ENCODE measurements around the gene NUP210. TPM values are rescaled to one million over a fixed set of nuclear protein-coding genes. Genes with fewer than 3 reads are reported as not detected.
"Not testable (repeated sequence)": the region's sequence is repeated elsewhere in the genome, so short reads cannot be mapped to it uniquely, and the experiment has no call there.

Gene NUP210
- total RNA-seq, 1 donor from 2014 or later = 1.4 TPM

DNA sequence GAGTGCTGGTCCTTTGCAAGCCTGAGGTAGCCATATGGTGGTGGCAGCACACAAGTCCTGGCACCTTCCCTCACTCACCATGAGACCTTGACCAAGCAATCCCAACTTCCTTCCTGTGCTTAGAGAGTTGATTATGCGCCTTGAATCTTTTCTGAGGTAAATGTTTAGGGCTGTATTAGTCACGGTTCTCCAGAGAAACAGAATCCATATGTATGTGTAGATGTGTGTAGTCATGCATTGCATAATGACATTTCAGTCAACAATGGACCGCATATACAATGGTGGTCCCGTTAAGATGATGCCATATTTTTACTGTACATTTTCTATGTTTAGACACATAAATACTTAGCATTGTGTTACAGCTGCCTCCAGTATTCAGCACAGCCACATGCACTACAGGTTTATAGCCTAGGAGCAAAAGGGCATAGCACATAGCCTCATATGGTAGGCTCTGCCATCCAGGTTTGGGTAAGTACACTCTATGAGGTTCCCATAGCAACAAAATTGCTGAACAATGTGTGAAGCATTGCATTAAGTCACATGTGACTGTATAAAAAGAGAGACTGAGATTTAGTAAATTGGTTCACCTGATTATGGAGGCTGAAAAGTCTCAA lies 20.2 kb upstream of the NUP210 start:
- TF ChIP-seq, protein P1, sequence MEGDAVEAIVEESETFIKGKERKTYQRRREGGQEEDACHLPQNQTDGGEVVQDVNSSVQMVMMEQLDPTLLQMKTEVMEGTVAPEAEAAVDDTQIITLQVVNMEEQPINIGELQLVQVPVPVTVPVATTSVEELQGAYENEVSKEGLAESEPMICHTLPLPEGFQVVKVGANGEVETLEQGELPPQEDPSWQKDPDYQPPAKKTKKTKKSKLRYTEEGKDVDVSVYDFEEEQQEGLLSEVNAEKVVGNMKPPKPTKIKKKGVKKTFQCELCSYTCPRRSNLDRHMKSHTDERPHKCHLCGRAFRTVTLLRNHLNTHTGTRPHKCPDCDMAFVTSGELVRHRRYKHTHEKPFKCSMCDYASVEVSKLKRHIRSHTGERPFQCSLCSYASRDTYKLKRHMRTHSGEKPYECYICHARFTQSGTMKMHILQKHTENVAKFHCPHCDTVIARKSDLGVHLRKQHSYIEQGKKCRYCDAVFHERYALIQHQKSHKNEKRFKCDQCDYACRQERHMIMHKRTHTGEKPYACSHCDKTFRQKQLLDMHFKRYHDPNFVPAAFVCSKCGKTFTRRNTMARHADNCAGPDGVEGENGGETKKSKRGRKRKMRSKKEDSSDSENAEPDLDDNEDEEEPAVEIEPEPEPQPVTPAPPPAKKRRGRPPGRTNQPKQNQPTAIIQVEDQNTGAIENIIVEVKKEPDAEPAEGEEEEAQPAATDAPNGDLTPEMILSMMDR (IDR thresholded peaks at IDR 0.05) = no peak
- Mint-ChIP-seq H3K27me3 (ENCODE audit: unreplicated experiment) (peaks cover 24% of the 10 kb centered on the region), H3K4me1 (ENCODE audit: unreplicated experiment) (no peaks in the 10 kb centered on the region), H3K9me3 (ENCODE audit: unreplicated experiment) (no peaks in the 10 kb centered on the region), H3K27ac (ENCODE audit: unreplicated experiment) (no peak overlapping the region), H3K4me3 (ENCODE audit: unreplicated experiment) (no peak overlapping the region), H3K36me3 (ENCODE audit: unreplicated experiment) (no peaks in the 10 kb centered on the region)
- DNase-seq (ENCODE audit: extremely low spot score, unreplicated experiment) = no peak

DNA sequence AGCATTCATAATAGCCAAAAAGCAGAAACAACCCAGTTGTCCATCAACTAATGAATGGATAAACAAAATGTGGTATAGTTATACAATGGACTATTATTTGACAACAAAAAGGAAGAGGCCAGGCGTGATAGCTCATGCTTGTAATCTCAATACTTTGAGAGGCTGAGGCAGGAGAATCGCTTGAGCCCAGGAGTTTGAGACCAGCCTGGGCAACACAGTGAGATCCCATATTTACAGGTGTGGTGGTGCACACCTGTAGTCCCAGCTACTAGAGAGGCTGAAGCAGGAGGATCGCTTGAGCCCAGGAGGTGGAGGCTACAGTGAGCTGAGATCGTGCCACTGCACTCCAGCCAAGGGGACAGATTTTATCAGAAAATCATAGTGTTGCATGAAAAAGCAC lies 16.1 kb upstream of the NUP210 start:
- H3K27me3 Mint-ChIP-seq (ENCODE audit: unreplicated experiment) = peaks cover 46% of the 10 kb centered on the region
- not testable (repeated sequence) for H3K36me3 Mint-ChIP-seq (ENCODE audit: unreplicated experiment); H3K27ac Mint-ChIP-seq (ENCODE audit: unreplicated experiment); DNase-seq (ENCODE audit: extremely low spot score, unreplicated experiment); H3K9me3 Mint-ChIP-seq (ENCODE audit: unreplicated experiment); H3K4me1 Mint-ChIP-seq (ENCODE audit: unreplicated experiment); H3K4me3 Mint-ChIP-seq (ENCODE audit: unreplicated experiment)

DNA sequence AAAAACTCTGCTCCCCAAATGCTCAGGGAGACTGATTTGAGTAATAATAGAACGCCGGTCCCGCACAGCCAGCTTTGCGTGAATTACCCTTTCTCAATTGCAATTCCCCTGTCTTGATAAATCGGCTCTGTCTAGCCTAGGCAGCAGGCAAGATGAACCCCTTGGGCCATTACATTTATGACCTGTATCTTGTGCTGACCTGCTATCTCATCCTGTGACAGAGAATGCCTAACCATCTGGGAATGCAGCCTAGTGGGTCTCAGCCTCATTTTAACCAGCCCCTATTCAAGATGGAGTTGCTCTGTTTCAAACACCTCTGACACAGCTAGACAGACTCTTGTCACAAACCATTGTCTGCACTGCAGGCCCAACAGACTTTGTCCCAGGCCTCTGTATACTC lies 13.8 kb upstream of the NUP210 start:
- Mint-ChIP-seq H3K9me3 (ENCODE audit: unreplicated experiment) (no peaks in the 10 kb centered on the region), H3K27me3 (ENCODE audit: unreplicated experiment) (peaks cover 39% of the 10 kb centered on the region), H3K4me1 (ENCODE audit: unreplicated experiment) (no peaks in the 10 kb centered on the region), H3K36me3 (ENCODE audit: unreplicated experiment) (no peaks in the 10 kb centered on the region), H3K27ac (ENCODE audit: unreplicated experiment) (no peak overlapping the region), H3K4me3 (ENCODE audit: unreplicated experiment) (no peak overlapping the region)
- TF ChIP-seq, protein P1 (IDR thresholded peaks at IDR 0.05) = no peak
- no peak for DNase-seq (ENCODE audit: extremely low spot score, unreplicated experiment)

DNA sequence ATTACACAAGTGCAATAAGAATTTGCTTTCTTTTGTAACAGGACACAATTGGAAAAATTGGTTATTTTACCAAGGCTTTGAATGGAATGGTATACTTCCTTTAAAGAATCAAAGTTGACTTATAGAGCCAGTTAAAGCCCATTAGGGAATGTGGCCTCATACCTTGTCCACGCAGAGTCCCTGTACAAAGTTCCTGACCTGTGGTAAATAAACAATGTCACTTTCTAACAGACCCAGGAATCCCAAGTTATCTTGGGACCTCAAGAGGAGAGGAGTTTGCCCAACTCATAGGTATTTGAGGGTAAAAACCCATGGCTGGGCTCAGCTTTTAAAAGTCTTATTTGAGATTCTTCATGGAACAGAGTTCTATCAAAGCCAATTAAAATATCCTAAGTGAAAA lies 12.0 kb upstream of the NUP210 start:
- TF ChIP-seq, protein P1 (IDR thresholded peaks at IDR 0.05) = no peak
- H3K4me1 Mint-ChIP-seq (ENCODE audit: unreplicated experiment) = no peaks in the 10 kb centered on the region
- DNase-seq (ENCODE audit: extremely low spot score, unreplicated experiment) = no peak
- H3K4me3 Mint-ChIP-seq (ENCODE audit: unreplicated experiment) = no peak overlapping the region
- H3K27me3 Mint-ChIP-seq (ENCODE audit: unreplicated experiment) = peaks cover 35% of the 10 kb centered on the region
- no peaks in the 10 kb centered on the region for H3K36me3 Mint-ChIP-seq (ENCODE audit: unreplicated experiment)
- no peak overlapping the region for H3K27ac Mint-ChIP-seq (ENCODE audit: unreplicated experiment)
- H3K9me3 Mint-ChIP-seq (ENCODE audit: unreplicated experiment) = no peaks in the 10 kb centered on the region

DNA sequence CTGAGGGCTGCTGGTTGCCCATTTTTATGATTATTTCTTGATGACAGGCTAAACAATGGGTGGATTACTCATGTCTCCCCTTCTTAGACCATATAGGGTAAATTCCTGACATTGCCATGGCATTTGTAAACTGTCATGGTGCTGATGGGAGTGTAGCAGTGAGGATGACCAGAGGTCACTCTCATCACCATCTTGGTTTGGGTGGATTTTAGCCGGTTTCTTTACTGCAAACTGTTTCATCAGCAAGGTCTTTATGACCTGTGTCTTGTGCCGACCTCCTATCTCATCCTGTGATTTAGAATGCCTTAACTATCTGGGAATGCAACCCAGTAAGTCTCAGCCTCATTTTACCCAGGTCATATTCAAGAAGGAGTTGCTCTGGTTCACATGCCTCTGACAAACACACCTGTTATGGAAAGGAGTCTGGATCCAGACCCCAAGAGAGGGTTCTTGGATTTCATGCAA lies 10.3 kb upstream of the NUP210 start:
- not testable (repeated sequence) for H3K4me3 Mint-ChIP-seq (ENCODE audit: unreplicated experiment); DNase-seq (ENCODE audit: extremely low spot score, unreplicated experiment); H3K4me1 Mint-ChIP-seq (ENCODE audit: unreplicated experiment); H3K36me3 Mint-ChIP-seq (ENCODE audit: unreplicated experiment); H3K27ac Mint-ChIP-seq (ENCODE audit: unreplicated experiment); H3K9me3 Mint-ChIP-seq (ENCODE audit: unreplicated experiment)
- H3K27me3 Mint-ChIP-seq (ENCODE audit: unreplicated experiment) = peaks cover 25% of the 10 kb centered on the region

DNA sequence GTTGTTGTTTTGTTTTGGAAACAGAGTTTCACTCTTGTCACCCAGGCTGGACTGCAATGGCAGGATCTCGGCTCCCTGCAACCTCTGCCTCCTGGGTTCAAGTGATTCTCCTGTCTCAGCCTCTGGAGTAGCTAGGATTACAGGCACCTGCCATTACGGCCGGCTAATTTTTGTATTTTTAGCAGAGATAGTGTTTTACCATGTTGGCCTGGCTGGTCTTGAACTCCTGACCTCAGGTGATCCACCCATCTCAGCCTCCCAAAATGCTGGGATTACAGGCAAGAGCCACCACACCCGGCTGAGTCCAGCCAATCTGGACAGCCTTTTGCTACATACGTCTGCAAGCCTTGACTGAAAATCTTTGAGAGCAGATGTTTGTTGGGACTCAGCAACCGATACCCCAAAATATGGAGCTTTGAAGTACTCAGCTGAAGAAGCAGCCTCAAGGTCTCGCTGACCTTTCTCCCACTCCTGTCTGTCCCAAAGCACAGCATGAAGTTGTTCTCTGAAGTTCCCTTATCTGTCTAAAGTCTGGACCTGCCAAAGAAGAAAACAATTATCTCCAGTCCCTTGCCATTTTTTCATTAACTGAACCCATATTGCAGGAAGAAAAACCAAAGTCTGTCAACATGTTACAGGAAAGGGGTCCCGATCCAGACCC lies 9.6 kb upstream of the NUP210 start:
- peaks cover 23% of the 10 kb centered on the region for H3K27me3 Mint-ChIP-seq (ENCODE audit: unreplicated experiment)
- no peak overlapping the region for H3K4me3 Mint-ChIP-seq (ENCODE audit: unreplicated experiment)
- TF ChIP-seq, protein P1 (IDR thresholded peaks at IDR 0.05) = no peak
- H3K9me3 Mint-ChIP-seq (ENCODE audit: unreplicated experiment) = no peaks in the 10 kb centered on the region
- H3K27ac Mint-ChIP-seq (ENCODE audit: unreplicated experiment) = no peak overlapping the region
- H3K4me1 Mint-ChIP-seq (ENCODE audit: unreplicated experiment) = no peaks in the 10 kb centered on the region
- DNase-seq (ENCODE audit: extremely low spot score, unreplicated experiment) = no peak
- no peaks in the 10 kb centered on the region for H3K36me3 Mint-ChIP-seq (ENCODE audit: unreplicated experiment)

DNA sequence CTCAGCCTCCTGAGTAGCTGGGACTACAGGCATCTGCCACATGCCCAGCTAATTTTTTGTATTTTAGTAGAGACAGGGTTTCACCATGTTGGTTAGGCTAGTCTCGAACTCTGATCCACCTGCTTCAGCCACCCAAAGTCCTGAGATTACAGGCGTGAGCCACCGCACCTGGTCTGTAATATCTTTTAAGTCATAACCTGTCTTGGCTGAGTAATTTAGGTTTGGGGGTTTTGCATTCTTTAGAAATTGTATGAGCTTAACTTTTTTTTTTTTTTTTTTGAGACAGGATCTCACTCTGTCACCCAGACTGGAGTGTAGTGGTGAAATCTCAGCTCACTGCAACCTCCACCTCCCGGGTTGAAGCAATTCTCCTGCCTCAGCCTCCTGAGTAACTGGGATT lies 8.6 kb upstream of the NUP210 start:
- H3K36me3 Mint-ChIP-seq (ENCODE audit: unreplicated experiment); H3K27ac Mint-ChIP-seq (ENCODE audit: unreplicated experiment): not testable (repeated sequence)
- peaks cover 12% of the 10 kb centered on the region for H3K27me3 Mint-ChIP-seq (ENCODE audit: unreplicated experiment)

More for the DNA sequence above, 8.6 kb upstream of the NUP210 start:
- not testable (repeated sequence) for H3K9me3 Mint-ChIP-seq (ENCODE audit: unreplicated experiment); H3K4me1 Mint-ChIP-seq (ENCODE audit: unreplicated experiment); H3K4me3 Mint-ChIP-seq (ENCODE audit: unreplicated experiment); DNase-seq (ENCODE audit: extremely low spot score, unreplicated experiment)
